Mucosa of descending colon (tissue), 3 donors: ENCODE data around the gene EPGN. TPM values are rescaled to one million over a fixed set of nuclear protein-coding genes. Genes with fewer than 3 reads are reported as not detected.
"Not testable (repeated sequence)": the region's sequence is repeated elsewhere in the genome, so short reads cannot be mapped to it uniquely, and the experiment has no call there.

Source experiments
- ATAC-seq: fragments of 200-7000 bp; cut with Tn5 transposase; one replicate; pipeline ENCODE4 v1.9.1; 2020; ENCODE audit warnings: mild to moderate bottlenecking, moderate library complexity
- DNase-seq, 3 donors: peaks; one replicate each; pipeline ENCODE4 v3.0.0-alpha.2; 2020
- H3K36me3 ChIP-seq: fragments of 200-600 bp; one replicate; pipeline ENCODE4 v1.8.0; 2021; ENCODE audit warnings: low read depth, mild to moderate bottlenecking
- H3K4me1 ChIP-seq: fragments of 200-600 bp; one replicate; pipeline ENCODE4 v1.8.0; 2021; ENCODE audit warnings: low read depth, mild to moderate bottlenecking
- H3K4me3 ChIP-seq: fragments of 200-600 bp; one replicate; pipeline ENCODE4 v1.8.0; 2021; ENCODE audit warnings: mild to moderate bottlenecking
- H3K9me3 ChIP-seq: fragments of 200-600 bp; one replicate; pipeline ENCODE4 v1.8.0; 2021; ENCODE audit warnings: mild to moderate bottlenecking
- CTCF ChIP-seq: fragments of 200-600 bp; IDR thresholded peaks from one replicate; pipeline ENCODE4 v1.8.0; 2022; ENCODE audit warnings: antibody characterized with exemption, mild to moderate bottlenecking
- intact Hi-C, 2 donors: fragments of 100-400 bp; cut with DNase I in 1 of 2; cut with micrococcal nuclease in 1 of 2; formaldehyde crosslinking; loops; one replicate each; pipeline versions ENCODE4 v1.11.0 to v1.11.1; 2022; cut with DNase I, micrococcal nuclease
- total RNA-seq, 3 donors: library from RNA; stranded (reverse); fragmentation: NEBNext Ultra II Directional in 2 of 3; extraction: Animal tissue kit (Norgen Biotek cat#: 25700) in 2 of 3; gene quantifications; one replicate each; pipeline versions ENCODE4 v1.2.1 to v1.2.4, GENCODE V29; 2021 to 2023
- donor health status: DM: no; HTN: no; CAD: no; lungs with moderate emphysema.
- donor health status: DM: no; HTN: no; CAD: no.
- donor health status: DM: no; HTN: yes; CAD: no.

Gene EPGN
- total RNA-seq, 3 donors from 2014 or later, result not detected

- no peak for DNase-seq
- no peaks in the 10 kb centered on the region for H3K4me1 ChIP-seq
- ATAC-seq, result no peak
- no peaks in the 10 kb centered on the region for H3K36me3 ChIP-seq
- intact Hi-C loops, result no loop called here
- TF ChIP-seq CTCF, result no peak
- H3K4me3 ChIP-seq, result no peak overlapping the region
- H3K9me3 ChIP-seq, result peaks cover 6% of the 10 kb centered on the region
These were observed 30.6 kb downstream of the EPGN start for GRCh38 chr4:74338792-74339333.

- Histone ChIP-seq H3K4me3 (no peak overlapping the region), H3K36me3 (no peaks in the 10 kb centered on the region), H3K9me3 (peaks cover 12% of the 10 kb centered on the region), H3K4me1 (no peaks in the 10 kb centered on the region)
- no peak for TF ChIP-seq CTCF
- DNase-seq (no peak), ATAC-seq (no peak)
- intact Hi-C loops, result no loop called here
These were observed 31.2 kb downstream of the EPGN start for GRCh38 chr4:74339501-74339900.

GRCh38 chr4:74340421-74340820 is 32.2 kb downstream of the EPGN start:
- intact Hi-C loops, H3K4me1 ChIP-seq, ATAC-seq, H3K4me3 ChIP-seq, DNase-seq, H3K36me3 ChIP-seq: not testable (repeated sequence)
- H3K9me3 ChIP-seq, result peaks cover 16% of the 10 kb centered on the region

GRCh38 chr4:74344031-74344430 is 35.8 kb downstream of the EPGN start:
- intact Hi-C loops, result no loop called here
- no peak for TF ChIP-seq CTCF
- DNase-seq (no peak), ATAC-seq (no peak)
- Histone ChIP-seq H3K4me1 (no peaks in the 10 kb centered on the region), H3K36me3 (no peaks in the 10 kb centered on the region), H3K4me3 (no peak overlapping the region), H3K9me3 (peaks cover 16% of the 10 kb centered on the region)

- DNase-seq (no peak), ATAC-seq (peak; percentile 38)
- no peak for TF ChIP-seq CTCF
- Histone ChIP-seq H3K36me3 (no peaks in the 10 kb centered on the region), H3K4me1 (no peaks in the 10 kb centered on the region), H3K9me3 (no peaks in the 10 kb centered on the region), H3K4me3 (no peak overlapping the region)
- intact Hi-C loops, result no loop called here
These were observed 45.6 kb downstream of the EPGN start for GRCh38 chr4:74353858-74354257.

- intact Hi-C loops, result no loop called here
- ATAC-seq, result no peak
These were observed 49.7 kb downstream of the EPGN start for GRCh38 chr4:74357965-74358364.

More at GRCh38 chr4:74357965-74358364, 49.7 kb downstream of the EPGN start:
- no peaks in the 10 kb centered on the region for H3K4me1 ChIP-seq
- H3K36me3 ChIP-seq, result no peaks in the 10 kb centered on the region
- DNase-seq, result no peak
- no peak overlapping the region for H3K4me3 ChIP-seq
- H3K9me3 ChIP-seq, result no peaks in the 10 kb centered on the region
- no peak for TF ChIP-seq CTCF
